GM18511 (cell line): ENCODE measurements around the gene CELF4.
"Not testable (repeated sequence)": the region's sequence is repeated elsewhere in the genome, so short reads cannot be mapped to it uniquely, and the experiment has no call there.

ENCODE experiments used
- ATAC-seq: cut with Tn5 transposase; IDR thresholded peaks from one replicate; pipeline ENCODE4 v1.9.1; 2021; ENCODE audit warnings: mild to moderate bottlenecking, moderate library complexity; ENCODE audit not compliant: unreplicated experiment

The CELF4 gene

GRCh38 chr18:37375181-37375580 is 190.4 kb downstream of the CELF4 start:
- ATAC-seq = no peak

- no peak for ATAC-seq
These were observed 197.3 kb downstream of the CELF4 start for GRCh38 chr18:37368110-37368954.

- ATAC-seq = no peak
These were observed 201.4 kb downstream of the CELF4 start for GRCh38 chr18:37364237-37364636.

GRCh38 chr18:37362158-37362890 is 203.3 kb downstream of the CELF4 start:
- ATAC-seq = no peak

GRCh38 chr18:37361335-37362157 is 204.1 kb downstream of the CELF4 start:
- ATAC-seq = no peak

GRCh38 chr18:37358061-37358460 is 207.5 kb downstream of the CELF4 start:
- not testable (repeated sequence) for ATAC-seq

- ATAC-seq = no peak
These were observed 209.8 kb downstream of the CELF4 start for GRCh38 chr18:37355772-37356171.

GRCh38 chr18:37351110-37351509 is 214.5 kb downstream of the CELF4 start:
- ATAC-seq = no peak

GRCh38 chr18:37348729-37349128 is 216.9 kb downstream of the CELF4 start:
- ATAC-seq = no peak

- no peak for ATAC-seq
These were observed 219.6 kb downstream of the CELF4 start for GRCh38 chr18:37346048-37346447.

- ATAC-seq = peak; percentile 18
These were observed 222.1 kb downstream of the CELF4 start for GRCh38 chr18:37343542-37343851.

GRCh38 chr18:37341473-37342086 is 224.0 kb downstream of the CELF4 start:
- ATAC-seq = no peak

GRCh38 chr18:37341016-37341415 is 224.6 kb downstream of the CELF4 start:
- no peak for ATAC-seq

- ATAC-seq = no peak
These were observed 225.8 kb downstream of the CELF4 start for GRCh38 chr18:37339701-37340215.

- no peak for ATAC-seq
These were observed 228.9 kb downstream of the CELF4 start for GRCh38 chr18:37336568-37337285.

GRCh38 chr18:37335409-37335736 is 230.2 kb downstream of the CELF4 start:
- no peak for ATAC-seq

- ATAC-seq = no peak
These were observed 230.8 kb downstream of the CELF4 start for GRCh38 chr18:37334631-37335408.

- ATAC-seq = no peak
These were observed 232.8 kb downstream of the CELF4 start for GRCh38 chr18:37332628-37333420.

GRCh38 chr18:37332219-37332618 is 233.4 kb downstream of the CELF4 start:
- no peak for ATAC-seq
